H9 (cell line): ENCODE results near the gene NRROS. TPM values are rescaled to one million over a fixed set of nuclear protein-coding genes. Genes with fewer than 3 reads are reported as not detected.

ENCODE experiments used
- DNase-seq: peaks from one replicate; pipeline ENCODE4 v3.0.0-alpha.2; 2017
- H2AFZ ChIP-seq: one replicate; pipeline ENCODE4 v1.6.1; 2013; ENCODE audit warnings: mild to moderate bottlenecking, low read length, control low read depth, moderate library complexity
- H2AK5ac ChIP-seq: 2 replicates; pipeline ENCODE4 v1.6.1; 2013; ENCODE audit warnings: low read length, control low read depth, mixed read lengths; ENCODE audit not compliant: insufficient read length
- H2BK120ac ChIP-seq: one replicate; pipeline ENCODE4 v1.6.1; 2013; ENCODE audit warnings: low read depth, mild to moderate bottlenecking, low read length, control low read depth, inconsistent platforms; ENCODE audit not compliant: poor library complexity, severe bottlenecking
- H2BK12ac ChIP-seq: 2 replicates; pipeline ENCODE4 v1.6.1; 2013; ENCODE audit warnings: low read length, control low read depth, mixed read lengths, low read depth; ENCODE audit not compliant: insufficient read length
- H2BK15ac ChIP-seq: 2 replicates; pipeline ENCODE4 v1.6.1; 2013; ENCODE audit warnings: low read depth, low read length, control low read depth
- H2BK20ac ChIP-seq: one replicate; pipeline ENCODE4 v1.6.1; 2013; ENCODE audit warnings: low read depth, mild to moderate bottlenecking, low read length, control low read depth, inconsistent platforms; ENCODE audit not compliant: poor library complexity, severe bottlenecking
- H2BK5ac ChIP-seq: 2 replicates; pipeline ENCODE4 v1.6.1; 2013; ENCODE audit warnings: low read length, control low read depth, mixed read lengths; ENCODE audit not compliant: insufficient read length
- H3K14ac ChIP-seq: 2 replicates; pipeline ENCODE4 v1.6.1; 2013; ENCODE audit warnings: low read length, control low read depth; ENCODE audit not compliant: insufficient read depth
- H3K18ac ChIP-seq: 2 replicates; pipeline ENCODE4 v1.6.1; 2013; ENCODE audit warnings: low read depth, mild to moderate bottlenecking, mixed read lengths, low read length, control low read depth; ENCODE audit not compliant: insufficient read length
- H3K23ac ChIP-seq: 2 replicates; pipeline ENCODE4 v1.6.1; 2013; ENCODE audit warnings: low read length, control low read depth, mixed read lengths, low read depth; ENCODE audit not compliant: insufficient read length
- H3K23me2 ChIP-seq: 2 replicates; pipeline ENCODE4 v1.6.1; 2013; ENCODE audit warnings: low read depth, mild to moderate bottlenecking, mixed read lengths, low read length, control low read depth; ENCODE audit not compliant: insufficient read length, poor library complexity, severe bottlenecking
- H3K27ac ChIP-seq: 2 replicates; pipeline ENCODE4 v1.5.1; 2013; ENCODE audit warnings: low read length, control low read depth, mixed read lengths, low read depth; ENCODE audit not compliant: insufficient read length
- H3K27me3 ChIP-seq: 2 replicates; pipeline ENCODE4 v1.6.1; 2013; ENCODE audit warnings: low read length, control low read depth, inconsistent platforms; ENCODE audit not compliant: insufficient read depth
- H3K4ac ChIP-seq: 2 replicates; pipeline ENCODE4 v1.6.1; 2013; ENCODE audit warnings: low read depth, mild to moderate bottlenecking, control low read depth, inconsistent platforms, low read length, moderate library complexity
- H3K4me1 ChIP-seq: 2 replicates; pipeline ENCODE4 v1.6.1; 2013; ENCODE audit warnings: low read length, control low read depth, inconsistent platforms; ENCODE audit not compliant: insufficient read depth
- H3K4me2 ChIP-seq: 2 replicates; pipeline ENCODE4 v1.6.1; 2013; ENCODE audit warnings: low read length, control low read depth, mixed read lengths; ENCODE audit not compliant: insufficient read length, insufficient read depth
- H3K56ac ChIP-seq: 2 replicates; pipeline ENCODE4 v1.6.1; 2013; ENCODE audit warnings: low read depth, mild to moderate bottlenecking, mixed read lengths, low read length, control low read depth; ENCODE audit not compliant: insufficient read length
- H3K79me1 ChIP-seq: 2 replicates; pipeline ENCODE4 v1.6.1; 2013; ENCODE audit warnings: low read depth, mild to moderate bottlenecking, moderate library complexity, low read length, control low read depth, inconsistent platforms; ENCODE audit not compliant: insufficient read depth, poor library complexity, severe bottlenecking
- H3K79me2 ChIP-seq: 2 replicates; pipeline ENCODE4 v1.6.1; 2013; ENCODE audit warnings: low read length, control low read depth, inconsistent platforms; ENCODE audit not compliant: insufficient read depth
- H3K9ac ChIP-seq: 2 replicates; pipeline ENCODE4 v1.6.1; 2013; ENCODE audit warnings: low read length, control low read depth, mixed read lengths; ENCODE audit not compliant: insufficient read length; ENCODE audit errors: extremely low read depth
- H3K9me3 ChIP-seq: one replicate; pipeline ENCODE4 v1.6.1; 2013; ENCODE audit warnings: low read depth, low read length, inconsistent platforms; ENCODE audit not compliant: control insufficient read depth
- H3T11ph ChIP-seq: one replicate; pipeline ENCODE4 v1.6.1; 2013; ENCODE audit warnings: mild to moderate bottlenecking, low read length, control low read depth, inconsistent platforms
- H4K20me1 ChIP-seq: one replicate; pipeline ENCODE4 v1.6.1; 2013; ENCODE audit not compliant: control insufficient read depth, insufficient read length, insufficient read depth
- H4K5ac ChIP-seq: 2 replicates; pipeline ENCODE4 v1.6.1; 2013; ENCODE audit warnings: low read depth, mild to moderate bottlenecking, mixed read lengths, low read length, control low read depth; ENCODE audit not compliant: insufficient read length
- H4K8ac ChIP-seq: replicated peaks from 2 replicates; pipeline ENCODE4 v1.6.1; 2013; ENCODE audit warnings: low read length, control low read depth, mixed read lengths, low read depth; ENCODE audit not compliant: insufficient read length
- H4K91ac ChIP-seq: 2 replicates; pipeline ENCODE4 v1.6.1; 2013; ENCODE audit warnings: low read depth, mild to moderate bottlenecking, moderate library complexity, mixed read lengths, low read length, control low read depth; ENCODE audit not compliant: insufficient read length
- H3K27ac Mint-ChIP-seq, 3 experiments: 2 replicates in 2 of 3; 3 replicates in 1 of 3; pipeline ENCODE4 v1.8.0; 2020 to 2021; ENCODE audit warnings: mixed read lengths in 3 of 3, mild to moderate bottlenecking in 1 of 3, moderate library complexity in 1 of 3
- H3K27me3 Mint-ChIP-seq: 2 replicates; pipeline ENCODE4 v1.8.0; 2021; ENCODE audit warnings: low read depth, mild to moderate bottlenecking, moderate library complexity, mixed read lengths
- H3K36me3 Mint-ChIP-seq, 3 experiments: 2 replicates in 2 of 3; 3 replicates in 1 of 3; pipeline ENCODE4 v1.8.0; 2020 to 2021; ENCODE audit warnings: low read depth in 3 of 3, mixed read lengths in 3 of 3; ENCODE audit not compliant: insufficient read depth in 1 of 3
- H3K4me1 Mint-ChIP-seq, 2 experiments: 2 replicates each; pipeline ENCODE4 v1.8.0; 2020; ENCODE audit warnings: mixed read lengths in 2 of 2
- H3K4me3 Mint-ChIP-seq, 2 experiments: 2 replicates in 1 of 2; 3 replicates in 1 of 2; pipeline ENCODE4 v1.8.0; 2020 to 2021; ENCODE audit warnings: mild to moderate bottlenecking in 2 of 2, mixed read lengths in 2 of 2, moderate library complexity in 1 of 2
- H3K9me3 Mint-ChIP-seq, 2 experiments: 2 replicates in 1 of 2; 3 replicates in 1 of 2; pipeline ENCODE4 v1.8.0; 2020; ENCODE audit warnings: mild to moderate bottlenecking in 2 of 2, mixed read lengths in 2 of 2, moderate library complexity in 1 of 2
- WGBS: extraction: QIAGEN DNeasy Blood & Tissue Kit; methylation state at CpG from one replicate; pipeline ENCODE4 v1.1.7; 2013; ENCODE audit warnings: missing lambda C conversion rate, low lambda C conversion rate, mixed read lengths; ENCODE audit not compliant: insufficient read length; ENCODE audit errors: extremely low coverage; 5-methylcytosine and 5-hydroxymethylcytosine counted together
- total RNA-seq: library from RNA; stranded (reverse); gene quantifications from 2 replicates; pipeline ENCODE4 v1.2.1, GENCODE V29; 2021
- TF ChIP-seq, protein P1 (sequence below): fragments of 200-600 bp; sonication (generic); conservative IDR thresholded peaks from 3 replicates; pipeline ENCODE4 v1.8.0; 2021; ENCODE audit warnings: antibody characterized with exemption, mild to moderate bottlenecking

Gene NRROS
- total RNA-seq, 1 experiment from 2014 or later: 4.0 TPM

DNA sequence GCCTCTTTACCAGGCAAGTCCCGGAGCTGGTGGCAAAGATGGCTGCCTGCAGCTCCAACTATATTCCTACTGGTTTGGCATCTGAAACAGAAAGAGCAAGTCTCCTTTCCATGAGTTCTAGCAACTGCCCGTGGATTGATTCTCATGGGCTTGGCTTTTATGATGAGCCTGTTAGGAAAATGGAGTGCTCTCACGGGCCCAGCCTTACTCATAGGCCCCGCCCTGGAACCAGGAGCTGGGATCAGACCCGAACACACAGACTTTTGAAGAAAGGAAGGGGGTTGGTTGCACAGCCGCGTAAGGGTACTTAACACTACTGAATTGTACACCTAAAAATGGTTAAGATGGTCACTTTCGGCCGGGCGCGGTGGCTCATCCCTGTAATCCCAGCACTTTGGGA is 2.9 kb downstream of the NRROS start:
- TF ChIP-seq, protein P1, sequence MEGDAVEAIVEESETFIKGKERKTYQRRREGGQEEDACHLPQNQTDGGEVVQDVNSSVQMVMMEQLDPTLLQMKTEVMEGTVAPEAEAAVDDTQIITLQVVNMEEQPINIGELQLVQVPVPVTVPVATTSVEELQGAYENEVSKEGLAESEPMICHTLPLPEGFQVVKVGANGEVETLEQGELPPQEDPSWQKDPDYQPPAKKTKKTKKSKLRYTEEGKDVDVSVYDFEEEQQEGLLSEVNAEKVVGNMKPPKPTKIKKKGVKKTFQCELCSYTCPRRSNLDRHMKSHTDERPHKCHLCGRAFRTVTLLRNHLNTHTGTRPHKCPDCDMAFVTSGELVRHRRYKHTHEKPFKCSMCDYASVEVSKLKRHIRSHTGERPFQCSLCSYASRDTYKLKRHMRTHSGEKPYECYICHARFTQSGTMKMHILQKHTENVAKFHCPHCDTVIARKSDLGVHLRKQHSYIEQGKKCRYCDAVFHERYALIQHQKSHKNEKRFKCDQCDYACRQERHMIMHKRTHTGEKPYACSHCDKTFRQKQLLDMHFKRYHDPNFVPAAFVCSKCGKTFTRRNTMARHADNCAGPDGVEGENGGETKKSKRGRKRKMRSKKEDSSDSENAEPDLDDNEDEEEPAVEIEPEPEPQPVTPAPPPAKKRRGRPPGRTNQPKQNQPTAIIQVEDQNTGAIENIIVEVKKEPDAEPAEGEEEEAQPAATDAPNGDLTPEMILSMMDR: no peak
- no peak overlapping the region for H3K4ac ChIP-seq
- H3K27ac ChIP-seq: no peak overlapping the region
- H2BK12ac ChIP-seq: no peak overlapping the region
- no peaks in the 10 kb centered on the region; the same call in 1 of the 2 replicates for H3K27me3 ChIP-seq
- no peak overlapping the region for H4K8ac ChIP-seq
- no peak overlapping the region for H2AK5ac ChIP-seq
- Mint-ChIP-seq H3K4me3 (no peak overlapping the region), H3K27me3 (peaks cover 21% of the 10 kb centered on the region), H3K27ac (no peak overlapping the region), H3K36me3 (no peaks in the 10 kb centered on the region; a peak in 2 of 7 replicates), H3K9me3 (no peaks in the 10 kb centered on the region), H3K4me1 (peaks cover 33 to 42% of the 10 kb centered on the region in 2 experiments)
- H4K5ac ChIP-seq: no peak overlapping the region
- H3K23me2 ChIP-seq: no peaks in the 10 kb centered on the region
- no peak overlapping the region for H2AFZ ChIP-seq
- H4K20me1 ChIP-seq: no peaks in the 10 kb centered on the region
- no peak overlapping the region for H2BK20ac ChIP-seq
- no peaks in the 10 kb centered on the region; the same call in 1 of the 2 replicates for H3K79me2 ChIP-seq
- H3K23ac ChIP-seq: no peak overlapping the region
- no peak for DNase-seq
- H2BK120ac ChIP-seq: no peak overlapping the region
- H3K4me1 ChIP-seq: peaks cover 8% of the 10 kb centered on the region; the same call in 1 of the 2 replicates
- WGBS: no CpG with 5 or more reads among the region's 11 CpGs
- H3K18ac ChIP-seq: no peak overlapping the region
- H3K4me2 ChIP-seq: no peak overlapping the region
- no peaks in the 10 kb centered on the region for H3K9me3 ChIP-seq
- H2BK15ac ChIP-seq: no peak overlapping the region
- H3K14ac ChIP-seq: no peak overlapping the region
- H3T11ph ChIP-seq: no peak overlapping the region
- H3K9ac ChIP-seq: no peak overlapping the region
- no peak overlapping the region for H4K91ac ChIP-seq
- no peaks in the 10 kb centered on the region for H3K79me1 ChIP-seq
- no peak overlapping the region for H2BK5ac ChIP-seq
- no peak overlapping the region for H3K56ac ChIP-seq
